ENCODE measurements around the gene TGFB1. TPM values are rescaled to one million over a fixed set of nuclear protein-coding genes. Genes with fewer than 3 reads are reported as not detected.
"Not testable (repeated sequence)": the region's sequence is repeated elsewhere in the genome, so short reads cannot be mapped to it uniquely, and the experiment has no call there.

The TGFB1 gene
- total RNA-seq, 2 experiments from 2014 or later = 86.2 to 99.0 TPM

GRCh38 chr19:41391618-41392017 is 37.9 kb upstream of the TGFB1 start:
- Mint-ChIP-seq H3K9me3 (ENCODE audit: low read depth) (no peaks in the 10 kb centered on the region), H3K4me3 (no peak overlapping the region), H3K4me1 (peaks cover 12% of the 10 kb centered on the region), H3K27me3 (no peaks in the 10 kb centered on the region), H3K27ac (no peak overlapping the region), H3K36me3 (ENCODE audit: low read depth) (peaks cover 25% of the 10 kb centered on the region)
- CTCF ChIA-PET = no interaction called here
- ATAC-seq (no peak), DNase-seq (no peak)
- intact Hi-C loops (cut with DNase I, micrococcal nuclease) = no loop called here
- POLR2A ChIA-PET = no interaction called here

- ChIA-PET CTCF (interaction anchor here (0.6 to 0.7 kb wide), 2 partner anchors 161 to 211 kb away, joined by 3 read pairs; no protein-coding TSS in a partner anchor), POLR2A (no interaction called here)
- intact Hi-C loops (cut with DNase I, micrococcal nuclease) = no loop called here
- ATAC-seq = no peak
- no peak for DNase-seq
- H3K36me3 Mint-ChIP-seq (ENCODE audit: low read depth) = peaks cover 23% of the 10 kb centered on the region
- H3K9me3 Mint-ChIP-seq (ENCODE audit: low read depth) = no peaks in the 10 kb centered on the region
- H3K27ac Mint-ChIP-seq = no peak overlapping the region
- H3K4me1 Mint-ChIP-seq = no peaks in the 10 kb centered on the region
- no peaks in the 10 kb centered on the region for H3K27me3 Mint-ChIP-seq
- H3K4me3 Mint-ChIP-seq = no peak overlapping the region
Measured at GRCh38 chr19:41386442-41386841, 32.7 kb upstream of the TGFB1 start.

DNA sequence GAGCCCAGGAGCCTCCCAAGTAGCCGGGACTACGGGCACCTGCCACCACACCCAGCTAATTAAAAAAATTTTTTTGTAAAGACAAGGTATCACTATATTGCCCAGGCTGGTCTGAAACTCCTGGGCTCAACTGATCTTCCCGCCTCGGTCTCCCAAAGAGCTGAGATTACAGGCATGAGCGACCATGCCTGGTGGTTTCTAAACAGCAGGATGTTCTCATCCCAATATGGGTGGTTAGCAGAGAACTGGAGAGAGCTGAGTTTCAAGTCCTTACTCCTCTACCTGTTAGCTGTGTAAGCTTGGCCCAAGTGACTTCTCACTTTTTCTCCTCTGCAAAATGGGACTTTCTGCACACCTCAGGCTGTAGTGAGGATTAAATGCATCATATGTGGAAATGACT is 30.6 kb upstream of the TGFB1 start:
- H3K36me3 Mint-ChIP-seq (ENCODE audit: low read depth) = peaks cover 16% of the 10 kb centered on the region
- intact Hi-C loops (cut with DNase I, micrococcal nuclease) = no loop called here
- no peak for DNase-seq
- H3K4me3 Mint-ChIP-seq = no peak overlapping the region
- ChIA-PET POLR2A (interaction anchor here (0.7 kb wide), 2 partner anchors 9 to 90 kb away, joined by 4 to 5 read pairs; no protein-coding TSS in a partner anchor), CTCF (interaction anchor here (0.6 kb wide), 1 partner anchor 55 kb away, joined by 3 read pairs; the partner anchor contains the start of gene DMAC2)
- H3K4me1 Mint-ChIP-seq = no peaks in the 10 kb centered on the region
- no peaks in the 10 kb centered on the region for H3K9me3 Mint-ChIP-seq (ENCODE audit: low read depth)
- no peaks in the 10 kb centered on the region for H3K27me3 Mint-ChIP-seq
- no peak overlapping the region for H3K27ac Mint-ChIP-seq
- ATAC-seq = peak; percentile 9

DNA sequence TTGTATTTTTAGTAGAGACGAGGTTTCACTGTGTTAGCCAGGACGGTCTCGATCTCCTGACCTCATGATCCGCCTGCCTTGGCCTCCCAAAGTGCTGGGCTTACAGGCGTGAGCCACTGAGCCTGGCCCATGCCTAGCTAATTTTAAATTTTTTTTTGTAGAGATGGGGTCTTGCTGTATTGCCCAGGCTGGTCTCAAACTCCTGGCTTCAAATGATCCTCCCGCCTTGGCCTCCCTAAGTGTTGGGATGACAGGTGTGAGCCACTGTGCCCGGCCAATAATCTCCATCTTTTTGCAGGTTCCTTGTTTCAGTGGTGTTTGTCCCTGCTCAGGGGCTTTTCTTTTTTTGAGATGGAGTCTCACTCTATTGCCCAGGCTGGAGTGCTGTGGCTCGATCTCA is 27.8 kb upstream of the TGFB1 start:
- ATAC-seq; DNase-seq; H3K4me3 Mint-ChIP-seq; H3K27ac Mint-ChIP-seq; intact Hi-C loops (cut with DNase I, micrococcal nuclease); H3K9me3 Mint-ChIP-seq (ENCODE audit: low read depth); H3K27me3 Mint-ChIP-seq; H3K36me3 Mint-ChIP-seq (ENCODE audit: low read depth): not testable (repeated sequence)
- ChIA-PET CTCF (interaction anchor here (0.7 to 1.2 kb wide), 3 partner anchors 16 to 90 kb away, joined by 3 to 4 read pairs (median 3); partner anchors contain the start of gene B9D2), POLR2A (interaction anchor here (0.6 kb wide), 2 partner anchors 45 to 92 kb away, joined by 3 to 6 read pairs; no protein-coding TSS in a partner anchor)
- H3K4me1 Mint-ChIP-seq = peaks cover 10% of the 10 kb centered on the region

GRCh38 chr19:41377977-41378709 is 24.4 kb upstream of the TGFB1 start:
- Mint-ChIP-seq H3K36me3 (ENCODE audit: low read depth) (peaks cover 5% of the 10 kb centered on the region), H3K4me1 (peaks cover 17% of the 10 kb centered on the region), H3K27me3 (no peaks in the 10 kb centered on the region), H3K4me3 (no peak overlapping the region), H3K9me3 (ENCODE audit: low read depth) (no peaks in the 10 kb centered on the region), H3K27ac (no peak overlapping the region)
- POLR2A ChIA-PET = no interaction called here
- CTCF ChIA-PET = interaction anchor here (1.0 kb wide), 1 partner anchor 24 kb away, joined by 3 read pairs; no protein-coding TSS in a partner anchor
- no peak for ATAC-seq
- intact Hi-C loops (cut with DNase I, micrococcal nuclease) = no loop called here
- DNase-seq = peak; percentile 23

- peak; percentile 62 for ATAC-seq
- H3K4me3 Mint-ChIP-seq = peak overlapping the region; percentile 47
- CTCF ChIA-PET = interaction anchor here (0.8 to 1.4 kb wide), 2 partner anchors 12 to 223 kb away, joined by 3 to 5 read pairs; partner anchors contain the start of gene B9D2
Measured at GRCh38 chr19:41376998-41377365, 23.3 kb upstream of the TGFB1 start.

DNA sequence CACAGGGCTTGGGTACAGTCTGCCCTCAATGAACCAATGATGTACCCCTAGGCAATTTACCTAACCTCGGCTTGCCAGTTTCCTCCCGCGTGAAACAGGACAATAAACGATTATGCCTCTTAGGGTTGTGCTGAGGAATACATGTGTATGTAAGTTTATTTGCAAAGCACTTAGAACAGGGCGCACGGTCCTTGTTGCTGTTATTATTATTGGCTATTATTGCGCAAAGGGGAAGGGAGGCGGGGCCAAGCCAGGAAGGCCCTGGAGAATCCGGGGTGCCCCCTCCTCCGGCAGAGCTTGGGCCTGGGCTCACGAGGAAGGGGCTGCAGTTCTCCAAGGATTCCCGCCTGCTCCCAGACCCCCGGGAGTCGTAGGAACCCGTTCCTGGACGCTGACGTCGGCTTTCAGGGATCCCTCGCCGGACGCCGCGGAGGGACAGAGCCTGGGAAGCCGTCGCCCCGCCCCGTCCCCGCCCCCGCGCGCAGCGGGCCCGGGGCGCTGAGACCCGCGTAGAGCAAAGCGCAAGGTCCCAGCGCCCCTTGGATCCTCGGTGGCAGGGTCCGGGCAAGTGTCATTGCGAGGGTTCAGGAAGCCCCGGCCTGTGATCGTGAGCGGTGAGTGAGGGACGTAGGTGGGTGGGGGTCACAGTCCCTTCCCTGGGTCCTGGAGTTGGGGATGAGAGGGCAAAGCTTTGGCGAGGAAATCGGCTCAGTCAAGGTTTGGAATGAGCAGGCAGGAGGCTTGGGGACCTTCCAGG is 22.7 kb upstream of the TGFB1 start, which contains the start of gene TMEM91:
Gene TMEM91 (plus strand): TSS at position 293 of the 757 bp plus-strand sequence. CDS start 1,777 bp downstream, outside the sequence.
- Mint-ChIP-seq H3K4me1 (peaks cover 17% of the 10 kb centered on the region), H3K27ac (peak within 1 kb of the TSS; percentile 63), H3K9me3 (ENCODE audit: low read depth) (no peaks in the 10 kb centered on the region), H3K27me3 (no peaks in the 10 kb centered on the region), H3K36me3 (ENCODE audit: low read depth) (no peaks in the 10 kb centered on the region), H3K4me3 (peak within 1 kb of the TSS; percentile 47)
- ATAC-seq (peak; percentile 43), DNase-seq (peak; percentile 37)
- intact Hi-C loops (cut with DNase I, micrococcal nuclease) = no loop called here
- CTCF ChIA-PET = interaction anchor here (0.8 to 1.4 kb wide), 2 partner anchors 12 to 224 kb away, joined by 3 to 5 read pairs; partner anchors contain the start of gene B9D2
- POLR2A ChIA-PET = interaction anchor here (1.4 kb wide), 1 partner anchor 13 kb away, joined by 5 read pairs; no protein-coding TSS in a partner anchor

More at GRCh38 chr19:41376998-41377365, 23.3 kb upstream of the TGFB1 start:
- Mint-ChIP-seq H3K9me3 (ENCODE audit: low read depth) (no peaks in the 10 kb centered on the region), H3K36me3 (ENCODE audit: low read depth) (no peaks in the 10 kb centered on the region), H3K27ac (peak overlapping the region; percentile 11), H3K4me1 (peaks cover 17% of the 10 kb centered on the region), H3K27me3 (no peaks in the 10 kb centered on the region)
- intact Hi-C loops (cut with DNase I, micrococcal nuclease) = no loop called here
- POLR2A ChIA-PET = interaction anchor here (1.4 kb wide), 1 partner anchor 14 kb away, joined by 5 read pairs; no protein-coding TSS in a partner anchor
- peak; percentile 52 for DNase-seq

DNA sequence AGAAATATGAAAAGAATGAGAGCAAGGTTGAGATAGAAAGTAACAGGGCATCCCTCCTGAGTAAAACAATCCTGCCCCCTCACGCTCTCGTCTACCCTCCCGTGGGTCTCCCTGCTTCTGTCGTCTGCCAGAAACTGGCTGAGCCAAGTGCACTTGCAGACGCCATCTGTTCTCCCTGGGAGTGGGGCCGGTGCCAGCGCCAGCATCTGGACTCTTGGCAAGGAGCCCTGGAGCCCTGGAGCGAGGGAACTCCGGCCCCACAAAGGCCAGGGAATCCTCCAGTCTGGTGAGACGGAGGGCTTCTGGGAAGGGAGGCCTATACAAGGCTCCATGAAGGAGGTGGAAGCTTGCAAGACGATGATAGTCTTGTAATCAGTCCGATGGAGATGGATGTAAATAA is 20.3 kb upstream of the TGFB1 start:
- ChIA-PET CTCF (interaction anchor here (0.6 kb wide), 1 partner anchor 112 kb away, joined by 3 read pairs; no protein-coding TSS in a partner anchor), POLR2A (no interaction called here)
- DNase-seq (no peak), ATAC-seq (no peak)
- H3K4me1 Mint-ChIP-seq = peaks cover 17% of the 10 kb centered on the region
- no peaks in the 10 kb centered on the region for H3K27me3 Mint-ChIP-seq
- no peaks in the 10 kb centered on the region for H3K9me3 Mint-ChIP-seq (ENCODE audit: low read depth)
- H3K27ac Mint-ChIP-seq = no peak overlapping the region
- no peaks in the 10 kb centered on the region for H3K36me3 Mint-ChIP-seq (ENCODE audit: low read depth)
- no peak overlapping the region for H3K4me3 Mint-ChIP-seq
- intact Hi-C loops (cut with DNase I, micrococcal nuclease) = no loop called here

DNA sequence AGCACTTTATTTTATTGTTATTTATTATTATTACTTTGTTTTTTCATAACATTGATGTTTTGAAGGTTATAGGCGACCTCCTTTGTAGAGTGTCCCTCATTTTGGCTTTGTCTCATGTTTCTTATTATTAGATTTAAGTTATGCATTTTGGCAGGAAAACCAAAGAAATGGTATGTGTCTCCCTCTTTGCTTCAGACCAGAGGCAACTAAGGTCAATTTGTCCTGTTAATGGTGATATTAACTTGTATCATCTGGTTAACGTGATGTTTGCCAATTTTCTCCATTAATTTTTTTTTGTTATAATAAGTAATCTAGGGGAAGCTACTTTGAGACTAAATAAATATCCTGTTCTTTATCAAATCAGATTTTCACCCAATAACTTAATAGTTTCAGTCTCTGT is 18.8 kb upstream of the TGFB1 start:
- ATAC-seq = no peak
- POLR2A ChIA-PET = no interaction called here

GRCh38 chr19:41371541-41371940 is 17.8 kb upstream of the TGFB1 start:
- intact Hi-C loops (cut with DNase I, micrococcal nuclease) = no loop called here

More for the DNA sequence above, 18.8 kb upstream of the TGFB1 start:
- Mint-ChIP-seq H3K9me3 (ENCODE audit: low read depth) (no peaks in the 10 kb centered on the region), H3K4me1 (peaks cover 21% of the 10 kb centered on the region), H3K27ac (no peak overlapping the region), H3K36me3 (ENCODE audit: low read depth) (no peaks in the 10 kb centered on the region), H3K27me3 (no peaks in the 10 kb centered on the region), H3K4me3 (no peak overlapping the region)
- CTCF ChIA-PET = no interaction called here
- no peak for DNase-seq
- intact Hi-C loops (cut with DNase I, micrococcal nuclease) = no loop called here

DNA sequence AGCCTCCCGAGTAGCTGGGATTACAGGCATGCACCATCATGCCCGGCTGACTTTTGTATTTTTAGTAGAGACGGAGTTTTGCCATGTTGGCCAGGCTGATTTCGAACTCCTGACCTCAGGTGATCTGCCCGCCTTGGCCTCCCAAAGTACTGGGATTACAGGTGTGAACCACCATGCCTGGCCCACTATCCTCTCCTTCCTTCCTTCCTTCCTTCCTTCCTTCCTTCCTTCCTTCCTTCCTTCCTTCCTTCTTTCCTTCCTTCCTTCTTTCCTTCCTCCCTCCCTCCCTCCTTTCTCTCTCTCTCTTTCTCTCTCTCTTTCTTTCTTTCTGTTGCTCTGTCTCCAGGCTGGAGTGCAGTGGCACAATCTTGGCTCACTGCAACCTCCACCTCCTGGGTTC is 17.4 kb upstream of the TGFB1 start:
- POLR2A ChIA-PET; H3K9me3 Mint-ChIP-seq (ENCODE audit: low read depth); DNase-seq; H3K4me3 Mint-ChIP-seq; ATAC-seq; H3K27me3 Mint-ChIP-seq; H3K36me3 Mint-ChIP-seq (ENCODE audit: low read depth); H3K27ac Mint-ChIP-seq; intact Hi-C loops (cut with DNase I, micrococcal nuclease): not testable (repeated sequence)
- CTCF ChIA-PET = interaction anchor here (0.6 kb wide), 1 partner anchor 18 kb away, joined by 4 read pairs; no protein-coding TSS in a partner anchor
- H3K4me1 Mint-ChIP-seq = peaks cover 14% of the 10 kb centered on the region

More at GRCh38 chr19:41371541-41371940, 17.8 kb upstream of the TGFB1 start:
- H3K4me3 Mint-ChIP-seq = no peak overlapping the region
- no peaks in the 10 kb centered on the region for H3K36me3 Mint-ChIP-seq (ENCODE audit: low read depth)
- ATAC-seq (no peak), DNase-seq (no peak)
- no peak overlapping the region for H3K27ac Mint-ChIP-seq
- no peaks in the 10 kb centered on the region for H3K27me3 Mint-ChIP-seq
- ChIA-PET POLR2A (no interaction called here), CTCF (no interaction called here)
- peaks cover 11% of the 10 kb centered on the region for H3K4me1 Mint-ChIP-seq
- no peaks in the 10 kb centered on the region for H3K9me3 Mint-ChIP-seq (ENCODE audit: low read depth)

Measured in activated CD4-positive, alpha-beta T cell treated with anti-CD3 and anti-CD28 coated beads for 36 hours (primary cell).